MM.1S (cell line): ENCODE measurements around the gene CPB1.

ENCODE experiments used
- DNase-seq: peaks from one replicate; pipeline ENCODE4 v3.0.0-alpha.2; 2015
- H2AFZ ChIP-seq: fragments of 300-600 bp; sonication (generic); 2 replicates; pipeline ENCODE4 v1.6.0; 2016; ENCODE audit warnings: antibody characterized with exemption, low read length
- H3F3A ChIP-seq: fragments of 300-600 bp; sonication (generic); 2 replicates; pipeline ENCODE4 v1.6.1; 2016; ENCODE audit warnings: mild to moderate bottlenecking, antibody characterized with exemption, low read length, moderate library complexity, mixed read lengths; ENCODE audit not compliant: insufficient read depth
- H3K27ac ChIP-seq: fragments of 300-600 bp; sonication (generic); 2 replicates; pipeline ENCODE4 v1.5.1; 2016; ENCODE audit warnings: mild to moderate bottlenecking, low read length
- H3K27me3 ChIP-seq: fragments of 300-600 bp; sonication (generic); replicated peaks from 2 replicates; pipeline ENCODE4 v1.6.0; 2016; ENCODE audit warnings: low read length; ENCODE audit not compliant: insufficient read depth
- H3K36me3 ChIP-seq: fragments of 300-600 bp; sonication (generic); replicated peaks from 2 replicates; pipeline ENCODE4 v1.6.1; 2016; ENCODE audit warnings: mild to moderate bottlenecking, low read length, mixed read lengths; ENCODE audit not compliant: insufficient read depth
- H3K4me1 ChIP-seq: fragments of 300-600 bp; sonication (generic); 2 replicates; pipeline ENCODE4 v1.6.1; 2016; ENCODE audit warnings: low read length, mixed read lengths
- H3K4me2 ChIP-seq: fragments of 300-600 bp; sonication (generic); 2 replicates; pipeline ENCODE4 v1.6.0; 2016; ENCODE audit warnings: low read depth, low read length
- H3K4me3 ChIP-seq: fragments of 300-600 bp; sonication (generic); 2 replicates; pipeline ENCODE4 v1.5.1; 2016; ENCODE audit warnings: low read length, mixed read lengths
- H3K79me2 ChIP-seq: fragments of 300-600 bp; sonication (generic); 2 replicates; pipeline ENCODE4 v1.6.1; 2016; ENCODE audit warnings: mixed run types, low read length, mixed read lengths
- H3K9ac ChIP-seq: fragments of 300-600 bp; sonication (generic); 2 replicates; pipeline ENCODE4 v1.6.1; 2016; ENCODE audit warnings: low read length, mixed read lengths
- H3K9me2 ChIP-seq: fragments of 300-600 bp; sonication (generic); replicated peaks from 2 replicates; pipeline ENCODE4 v1.6.1; 2016; ENCODE audit warnings: mild to moderate bottlenecking, low read length, mixed read lengths; ENCODE audit not compliant: insufficient read depth
- H3K9me3 ChIP-seq: fragments of 300-600 bp; sonication (generic); replicated peaks from 2 replicates; pipeline ENCODE4 v1.6.1; 2016; ENCODE audit warnings: mild to moderate bottlenecking, low read length, mixed read lengths; ENCODE audit not compliant: insufficient read depth
- H4K20me1 ChIP-seq: fragments of 300-600 bp; sonication (generic); 2 replicates; pipeline ENCODE4 v1.6.1; 2016; ENCODE audit warnings: mild to moderate bottlenecking, low read length, moderate library complexity, mixed read lengths; ENCODE audit not compliant: insufficient read depth
- CTCF ChIP-seq: fragments of 300-600 bp; sonication (generic); IDR thresholded peaks from 2 replicates; pipeline ENCODE4 v1.5.1; 2016; ENCODE audit warnings: antibody characterized with exemption, low read length, mixed read lengths
- EZH2 ChIP-seq: fragments of 300-600 bp; sonication (generic); optimal IDR thresholded peaks from 2 replicates; pipeline ENCODE3; 2017; ENCODE audit warnings: low read depth, mild to moderate bottlenecking, antibody characterized with exemption, low read length, mixed read lengths
- EZH2phosphoT487 ChIP-seq: fragments of 300-600 bp; sonication (generic); IDR thresholded peaks from 2 replicates; pipeline ENCODE4 v1.6.1; 2018; ENCODE audit warnings: antibody characterized with exemption, low read length

The CPB1 gene

GRCh38 chr3:148879256-148879655 lies 51.6 kb downstream of the CPB1 start:
- Histone ChIP-seq H3K9ac (no peak overlapping the region), H2AFZ (no peak overlapping the region), H3K4me3 (no peak overlapping the region), H3K4me2 (no peak overlapping the region), H3F3A (no peaks in the 10 kb centered on the region), H3K27me3 (no peaks in the 10 kb centered on the region), H3K4me1 (peaks cover 1% of the 10 kb centered on the region), H3K27ac (no peak overlapping the region), H3K9me3 (no peaks in the 10 kb centered on the region), H4K20me1 (no peaks in the 10 kb centered on the region), H3K79me2 (no peaks in the 10 kb centered on the region), H3K36me3 (no peaks in the 10 kb centered on the region), H3K9me2 (no peaks in the 10 kb centered on the region)
- TF ChIP-seq EZH2phosphoT487 (no peak), CTCF (no peak), EZH2 (no peak)
- no peak for DNase-seq

GRCh38 chr3:148880681-148881080 lies 53.1 kb downstream of the CPB1 start:
- no peaks in the 10 kb centered on the region for H3K36me3 ChIP-seq
- H3K4me2 ChIP-seq: no peak overlapping the region
- H3K4me1 ChIP-seq: no peaks in the 10 kb centered on the region
- no peaks in the 10 kb centered on the region for H3K79me2 ChIP-seq
- H3K9me3 ChIP-seq: no peaks in the 10 kb centered on the region
- H3K27me3 ChIP-seq: no peaks in the 10 kb centered on the region
- H3F3A ChIP-seq: no peaks in the 10 kb centered on the region
- peak; percentile 59 for TF ChIP-seq CTCF
- no peak for TF ChIP-seq EZH2phosphoT487
- H2AFZ ChIP-seq: no peak overlapping the region
- no peak overlapping the region for H3K4me3 ChIP-seq
- H3K9me2 ChIP-seq: no peaks in the 10 kb centered on the region
- H3K27ac ChIP-seq: no peak overlapping the region
- H4K20me1 ChIP-seq: no peaks in the 10 kb centered on the region
- DNase-seq: peak; percentile 45
- no peak overlapping the region for H3K9ac ChIP-seq

- Histone ChIP-seq H3K79me2 (no peaks in the 10 kb centered on the region), H3K9ac (no peak overlapping the region), H3K4me1 (no peaks in the 10 kb centered on the region), H2AFZ (no peak overlapping the region), H3K4me2 (no peak overlapping the region), H3K36me3 (no peaks in the 10 kb centered on the region), H3K4me3 (no peak overlapping the region), H3K9me2 (no peaks in the 10 kb centered on the region), H3K27ac (no peak overlapping the region), H3F3A (no peaks in the 10 kb centered on the region), H3K27me3 (no peaks in the 10 kb centered on the region), H3K9me3 (no peaks in the 10 kb centered on the region), H4K20me1 (no peaks in the 10 kb centered on the region)
- TF ChIP-seq EZH2phosphoT487 (no peak), EZH2 (no peak), CTCF (no peak)
- DNase-seq: no peak
Measured at GRCh38 chr3:148881286-148881685, 53.7 kb downstream of the CPB1 start.

- no peak overlapping the region for H2AFZ ChIP-seq
- H3F3A ChIP-seq: no peaks in the 10 kb centered on the region
- no peaks in the 10 kb centered on the region for H3K9me3 ChIP-seq
- H3K27me3 ChIP-seq: no peaks in the 10 kb centered on the region
- H3K79me2 ChIP-seq: no peaks in the 10 kb centered on the region
- DNase-seq: no peak
- no peaks in the 10 kb centered on the region for H3K9me2 ChIP-seq
- H4K20me1 ChIP-seq: no peaks in the 10 kb centered on the region
- no peak for TF ChIP-seq EZH2phosphoT487
- TF ChIP-seq EZH2: no peak
- TF ChIP-seq CTCF: no peak
- H3K4me1 ChIP-seq: no peaks in the 10 kb centered on the region
- no peak overlapping the region for H3K4me3 ChIP-seq
- no peak overlapping the region for H3K4me2 ChIP-seq
- H3K9ac ChIP-seq: no peak overlapping the region
- no peak overlapping the region for H3K27ac ChIP-seq
- H3K36me3 ChIP-seq: no peaks in the 10 kb centered on the region
Measured at GRCh38 chr3:148882288-148882687, 54.7 kb downstream of the CPB1 start.
